Embryonic facial prominence (tissue), 1 donor: ENCODE measurements around the gene LRRC74A.
A peak's percentile ranks its signal among the peaks of the same experiment; 100 is the strongest.

Source experiments
- DNase-seq: peaks from one replicate; pipeline ENCODE4 v3.0.0-alpha.2; 2016; ENCODE audit errors: extremely low spot score

The LRRC74A gene

GRCh38 chr14:76810525-76810924, 15.7 kb upstream of the LRRC74A start:
- DNase-seq, result no peak

GRCh38 chr14:76810953-76811400, 15.2 kb upstream of the LRRC74A start:
- DNase-seq, result no peak

- DNase-seq, result peak; percentile 31
Observed at GRCh38 chr14:76811561-76811960, 14.6 kb upstream of the LRRC74A start.

GRCh38 chr14:76812093-76812421, 14.2 kb upstream of the LRRC74A start:
- DNase-seq, result no peak

GRCh38 chr14:76812422-76813383, 13.5 kb upstream of the LRRC74A start, which contains the start of gene ANGEL1:
Gene ANGEL1, minus strand, starts transcription at chr14:76812882. Its CDS starts 55 bp downstream, at chr14:76812827.
- peak; percentile 86 for DNase-seq

GRCh38 chr14:76814726-76815645, 11.2 kb upstream of the LRRC74A start:
- DNase-seq, result no peak

- no peak for DNase-seq
Observed at GRCh38 chr14:76820700-76821099, 5.5 kb upstream of the LRRC74A start.

GRCh38 chr14:76827696-76828296, 1.6 kb downstream of the LRRC74A start:
- no peak for DNase-seq

GRCh38 chr14:76828339-76829012, 2.3 kb downstream of the LRRC74A start:
- DNase-seq, result no peak

- no peak for DNase-seq
Observed at GRCh38 chr14:76829013-76829365, 2.8 kb downstream of the LRRC74A start.

- no peak for DNase-seq
Observed at GRCh38 chr14:76829650-76830421, 3.6 kb downstream of the LRRC74A start.

- no peak for DNase-seq
Observed at GRCh38 chr14:76830556-76830955, 4.3 kb downstream of the LRRC74A start.

- DNase-seq, result no peak
Observed at GRCh38 chr14:76832503-76832988, 6.3 kb downstream of the LRRC74A start.

- DNase-seq, result no peak
Observed at GRCh38 chr14:76833011-76833410, 6.8 kb downstream of the LRRC74A start.

- no peak for DNase-seq
Observed at GRCh38 chr14:76834241-76834661, 8.0 kb downstream of the LRRC74A start.

GRCh38 chr14:76836029-76836630, 9.9 kb downstream of the LRRC74A start:
- DNase-seq, result no peak

GRCh38 chr14:76837524-76837923, 11.3 kb downstream of the LRRC74A start:
- no peak for DNase-seq

- DNase-seq, result no peak
Observed at GRCh38 chr14:76842414-76842813, 16.2 kb downstream of the LRRC74A start.

GRCh38 chr14:76844223-76844622, 18.0 kb downstream of the LRRC74A start:
- DNase-seq, result no peak
